Neuronal stem cell (in vitro differentiated cells): Measurements from ENCODE around the gene SLC12A7.
A peak's percentile ranks its signal among the peaks of the same experiment; 100 is the strongest.

ENCODE experiments used
- DNase-seq: peaks from one replicate; pipeline ENCODE4 v3.0.0-alpha.2; 2013; ENCODE audit warnings: low spot score
- H2AFZ ChIP-seq: one replicate; pipeline ENCODE4 v1.6.1; 2013; ENCODE audit warnings: mild to moderate bottlenecking, low read length, inconsistent platforms
- H2AK5ac ChIP-seq: 2 replicates; pipeline ENCODE4 v1.6.1; 2013; ENCODE audit warnings: low read depth, mild to moderate bottlenecking, inconsistent platforms, low read length, moderate library complexity, mixed read lengths
- H2BK120ac ChIP-seq: 2 replicates; pipeline ENCODE4 v1.6.1; 2013; ENCODE audit warnings: low read depth, mild to moderate bottlenecking, inconsistent platforms, low read length, moderate library complexity, mixed read lengths
- H2BK12ac ChIP-seq: one replicate; pipeline ENCODE4 v1.6.1; 2013; ENCODE audit warnings: low read length, inconsistent platforms
- H2BK15ac ChIP-seq: 2 replicates; pipeline ENCODE4 v1.6.1; 2013; ENCODE audit warnings: mild to moderate bottlenecking, low read length, inconsistent platforms, mixed read lengths
- H2BK5ac ChIP-seq: one replicate; pipeline ENCODE4 v1.6.1; 2013; ENCODE audit warnings: inconsistent platforms, mild to moderate bottlenecking, low read length, moderate library complexity
- H3K14ac ChIP-seq: one replicate; pipeline ENCODE4 v1.6.1; 2013; ENCODE audit warnings: low read length, inconsistent platforms
- H3K18ac ChIP-seq: 2 replicates; pipeline ENCODE4 v1.6.1; 2013; ENCODE audit warnings: low read length, inconsistent platforms
- H3K23ac ChIP-seq: 2 replicates; pipeline ENCODE4 v1.6.1; 2013; ENCODE audit warnings: low read depth, mild to moderate bottlenecking, mixed read lengths, low read length, inconsistent platforms; ENCODE audit not compliant: poor library complexity
- H3K27ac ChIP-seq: replicated peaks from 3 replicates; pipeline ENCODE4 v1.5.1; 2013; ENCODE audit warnings: low read length, inconsistent platforms
- H3K27me3 ChIP-seq, 3 experiments: 2 replicates each; pipeline ENCODE4 v1.6.1; 2013; ENCODE audit warnings: low read length in 3 of 3, mild to moderate bottlenecking in 2 of 3, inconsistent platforms in 1 of 3, low read depth in 1 of 3, mixed read lengths in 1 of 3, moderate library complexity in 1 of 3; ENCODE audit not compliant: control insufficient read depth in 3 of 3, insufficient read depth in 3 of 3
- H3K36me3 ChIP-seq, 2 donors: replicated peaks in 1 of 2; 2 replicates each; pipeline ENCODE4 v1.6.1; 2013; ENCODE audit warnings: low read length in 2 of 2; ENCODE audit not compliant: control insufficient read depth in 2 of 2, insufficient read depth in 2 of 2
- H3K4ac ChIP-seq: 2 replicates; pipeline ENCODE4 v1.6.1; 2013; ENCODE audit warnings: inconsistent platforms, mild to moderate bottlenecking, low read length, moderate library complexity
- H3K4me1 ChIP-seq, 2 donors: 1 replicate in 1 of 2; 2 replicates in 1 of 2; pipeline ENCODE4 v1.6.1; 2013; ENCODE audit warnings: low read length in 2 of 2, low read depth in 1 of 2; ENCODE audit not compliant: control insufficient read depth in 2 of 2, insufficient read depth in 1 of 2
- H3K4me2 ChIP-seq: one replicate; pipeline ENCODE4 v1.6.1; 2013; ENCODE audit warnings: mild to moderate bottlenecking, low read length, inconsistent platforms; ENCODE audit not compliant: insufficient read depth, poor library complexity, severe bottlenecking
- H3K4me3 ChIP-seq, 2 donors: 2 replicates each; pipeline ENCODE4 v1.5.1; 2013; ENCODE audit warnings: low read length in 2 of 2, mild to moderate bottlenecking in 2 of 2, inconsistent platforms in 1 of 2, moderate library complexity in 1 of 2
- H3K79me1 ChIP-seq: one replicate; pipeline ENCODE4 v1.6.1; 2013; ENCODE audit warnings: low read depth, mild to moderate bottlenecking, inconsistent platforms, low read length, moderate library complexity
- H3K9ac ChIP-seq: one replicate; pipeline ENCODE4 v1.6.1; 2013; ENCODE audit warnings: mild to moderate bottlenecking, low read depth, low read length, inconsistent platforms; ENCODE audit not compliant: poor library complexity
- H3K9me3 ChIP-seq, 2 donors: replicated peaks in 1 of 2; 2 replicates each; pipeline versions ENCODE3 to v1.6.1; 2013; ENCODE audit warnings: low read length in 2 of 2, mild to moderate bottlenecking in 2 of 2, inconsistent platforms in 1 of 2, low read depth in 1 of 2, mixed read lengths in 1 of 2, moderate library complexity in 1 of 2; ENCODE audit not compliant: control insufficient read depth in 2 of 2, insufficient read depth in 1 of 2
- H4K8ac ChIP-seq: one replicate; pipeline ENCODE4 v1.6.1; 2013; ENCODE audit warnings: low read depth, mild to moderate bottlenecking, inconsistent platforms, low read length, moderate library complexity
- H4K91ac ChIP-seq: one replicate; pipeline ENCODE4 v1.6.1; 2013; ENCODE audit warnings: low read length, low read depth, mild to moderate bottlenecking, inconsistent platforms; ENCODE audit not compliant: poor library complexity
- WGBS, 2 donors: extraction: QIAGEN DNeasy Blood & Tissue Kit; methylation state at CpG; one replicate each; pipeline ENCODE4 v1.1.7; 2013; ENCODE audit warnings: missing lambda C conversion rate in 2 of 2, mixed read lengths in 1 of 2; ENCODE audit not compliant: insufficient read length in 2 of 2, insufficient replicate concordance in 1 of 2; ENCODE audit errors: extremely low coverage in 2 of 2; 5-methylcytosine and 5-hydroxymethylcytosine counted together

SLC12A7 gene

DNA sequence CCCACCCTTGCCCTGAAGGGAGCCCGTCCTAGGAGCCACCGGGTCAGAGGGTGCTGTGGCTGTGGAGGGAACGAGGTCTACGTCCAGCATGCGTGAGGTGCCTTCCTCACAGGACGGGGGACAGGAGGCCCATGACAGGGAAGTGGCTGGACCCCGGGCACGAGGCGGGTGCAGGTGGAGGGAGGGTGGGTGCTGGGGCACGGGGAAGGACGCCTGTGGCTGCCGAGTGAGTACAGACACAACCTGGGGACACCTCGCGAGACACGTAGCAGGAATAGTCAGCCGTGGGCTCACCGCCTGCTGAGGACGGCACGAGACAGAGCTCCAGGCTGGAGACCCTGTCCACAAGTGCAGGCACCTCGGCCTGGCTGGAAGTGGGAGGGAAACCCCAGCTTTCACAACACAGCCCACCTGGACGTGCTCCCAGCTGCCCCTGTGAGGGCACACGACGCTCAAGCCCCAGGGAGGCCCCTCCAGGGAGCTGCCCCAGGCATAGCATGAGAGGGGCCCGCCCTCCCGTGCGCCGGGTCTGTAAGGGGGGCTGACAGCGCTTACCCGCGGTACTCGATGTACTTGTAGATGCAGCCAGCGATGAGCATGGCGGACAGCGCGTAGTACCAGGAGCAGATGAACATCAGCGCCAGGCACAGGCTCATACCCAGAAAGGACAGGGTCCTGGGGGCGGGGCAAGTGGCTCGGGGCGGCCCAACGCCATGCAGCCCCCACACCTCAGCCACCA, 36.9 kb downstream of the SLC12A7 start:
- Histone ChIP-seq H2BK12ac (peak overlapping the region; percentile 58), H3K36me3 (peaks cover 29 to 40% of the 10 kb centered on the region in 2 donors), H2BK5ac (peak overlapping the region; percentile 24), H2AFZ (no peak overlapping the region), H3K9ac (peak overlapping the region; percentile 44), H3K23ac (peak overlapping the region; percentile 43), H2BK15ac (no peak overlapping the region), H3K4me1 (no peaks in the 10 kb centered on the region), H3K4me3 (no peak overlapping the region), H3K14ac (peak overlapping the region; percentile 38), H4K91ac (no peak overlapping the region), H3K18ac (no peak overlapping the region), H3K79me1 (peaks cover 3% of the 10 kb centered on the region), H4K8ac (no peak overlapping the region), H3K27ac (no peak overlapping the region), H2BK120ac (no peak overlapping the region), H3K27me3 (no peaks in the 10 kb centered on the region), H3K9me3 (no peaks in the 10 kb centered on the region), H2AK5ac (no peak overlapping the region), H3K4me2 (no peak overlapping the region), H3K4ac (no peak overlapping the region)
- no CpG with 5 or more reads among the region's 40 CpGs for WGBS, 2 donors
- DNase-seq: no peak

DNA sequence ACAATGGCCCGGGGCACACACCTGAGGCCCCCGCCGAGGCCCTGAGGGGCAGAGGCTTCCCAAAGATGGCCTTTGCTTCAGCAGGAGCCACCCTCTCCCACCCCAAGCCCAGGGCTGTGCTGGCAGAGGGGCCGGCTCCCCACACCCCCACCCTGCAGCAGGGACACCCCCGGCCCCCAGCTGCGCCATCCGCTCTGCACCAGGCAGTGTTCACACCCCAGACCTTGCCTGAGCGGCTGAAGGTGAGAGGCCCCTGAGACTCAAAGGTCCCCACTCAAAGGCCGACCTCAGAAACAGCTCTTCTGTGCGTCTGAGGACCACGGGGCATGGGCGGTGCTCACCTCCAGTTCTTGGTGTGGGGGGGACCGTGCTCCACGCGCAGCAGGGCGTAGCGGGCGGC, 37.6 kb downstream of the SLC12A7 start:
- peak overlapping the region; percentile 43 for H3K23ac ChIP-seq
- H3K4me2 ChIP-seq: no peak overlapping the region
- H4K8ac ChIP-seq: no peak overlapping the region
- H3K79me1 ChIP-seq: peaks cover 1% of the 10 kb centered on the region
- H3K4me3 ChIP-seq: no peak overlapping the region
- H3K4me1 ChIP-seq: no peaks in the 10 kb centered on the region
- no peak overlapping the region for H2BK15ac ChIP-seq
- no peak overlapping the region for H2AK5ac ChIP-seq
- no peak overlapping the region for H3K14ac ChIP-seq
- no peaks in the 10 kb centered on the region for H3K9me3 ChIP-seq
- H3K27ac ChIP-seq: no peak overlapping the region
- no CpG with 5 or more reads among the region's 18 CpGs for WGBS, 2 donors
- no peak overlapping the region for H2AFZ ChIP-seq
- peaks cover 27 to 33% of the 10 kb centered on the region in 2 donors for H3K36me3 ChIP-seq
- no peak for DNase-seq
- H3K9ac ChIP-seq: no peak overlapping the region
- no peak overlapping the region for H2BK120ac ChIP-seq
- H4K91ac ChIP-seq: no peak overlapping the region
- H2BK12ac ChIP-seq: no peak overlapping the region
- peak overlapping the region; percentile 24 for H2BK5ac ChIP-seq
- H3K18ac ChIP-seq: no peak overlapping the region
- no peak overlapping the region for H3K4ac ChIP-seq
- H3K27me3 ChIP-seq: no peaks in the 10 kb centered on the region

DNA sequence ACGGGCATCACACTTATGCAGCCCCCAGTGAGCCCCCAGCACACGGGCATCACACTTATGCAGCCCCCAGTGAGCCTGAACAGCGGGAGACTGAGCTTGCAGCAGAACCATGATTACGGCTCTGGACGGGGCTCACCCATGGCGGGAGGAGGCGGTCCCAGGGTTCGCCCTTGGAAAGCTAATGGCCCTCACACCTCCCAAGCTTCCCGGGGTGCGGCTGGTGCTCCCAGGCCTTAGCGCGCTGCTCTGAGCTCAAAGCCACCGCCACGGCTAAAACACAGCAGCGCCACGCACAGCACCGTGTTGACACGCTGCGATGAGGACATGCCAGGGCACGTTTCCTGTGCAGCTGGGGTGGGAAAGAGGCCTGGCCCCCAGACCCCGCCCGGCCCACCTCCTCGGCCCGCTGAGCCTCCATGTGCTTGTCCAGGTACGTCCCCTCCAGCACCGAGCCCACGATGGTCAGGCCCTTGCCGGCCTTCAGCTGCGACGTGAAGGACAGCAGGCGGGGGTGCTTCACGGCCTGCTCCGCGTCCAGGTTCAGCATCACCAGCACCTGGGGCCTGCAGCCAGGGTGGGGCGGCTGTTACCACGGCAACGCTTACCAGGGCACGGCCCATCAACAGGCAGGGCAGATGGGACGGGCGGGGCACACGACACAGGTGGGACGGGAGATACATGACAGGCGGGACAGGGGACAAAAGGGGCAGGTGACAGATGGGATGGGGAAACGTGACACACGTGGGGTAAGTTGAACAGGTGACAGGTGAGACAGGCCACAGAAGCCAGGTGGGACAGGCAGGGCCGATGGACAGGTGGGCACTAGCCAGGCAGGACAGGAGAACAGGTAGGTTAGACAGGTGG, 38.4 kb downstream of the SLC12A7 start:
- no CpG with 5 or more reads among the region's 46 CpGs for WGBS, 2 donors
- H3K4ac ChIP-seq: peak overlapping the region; percentile 97
- peak overlapping the region; percentile 2 for H3K23ac ChIP-seq
- H3K4me1 ChIP-seq: peaks cover 0 to 2% of the 10 kb centered on the region in 2 donors
- H2AFZ ChIP-seq: no peak overlapping the region
- peak overlapping the region; percentile 63 for H2AK5ac ChIP-seq
- H2BK12ac ChIP-seq: peak overlapping the region; percentile 41
- no peak overlapping the region for H4K91ac ChIP-seq
- no peak for DNase-seq
- H3K18ac ChIP-seq: peak overlapping the region; percentile 71
- no peaks in the 10 kb centered on the region for H3K27me3 ChIP-seq
- H3K14ac ChIP-seq: peak overlapping the region; percentile 56
- no peak overlapping the region for H2BK120ac ChIP-seq
- peak overlapping the region; percentile 35 for H2BK5ac ChIP-seq
- no peak overlapping the region for H3K4me2 ChIP-seq
- H4K8ac ChIP-seq: peak overlapping the region; percentile 43
- peaks cover 8% of the 10 kb centered on the region for H3K79me1 ChIP-seq
- peaks cover 0 to 2% of the 10 kb centered on the region in 2 donors for H3K9me3 ChIP-seq
- H2BK15ac ChIP-seq: no peak overlapping the region
- H3K4me3 ChIP-seq: peak overlapping the region in 1 of 2 donors; percentile 58
- peaks cover 24 to 27% of the 10 kb centered on the region in 2 donors for H3K36me3 ChIP-seq
- H3K9ac ChIP-seq: peak overlapping the region; percentile 60
- peak overlapping the region; percentile 39 for H3K27ac ChIP-seq

DNA sequence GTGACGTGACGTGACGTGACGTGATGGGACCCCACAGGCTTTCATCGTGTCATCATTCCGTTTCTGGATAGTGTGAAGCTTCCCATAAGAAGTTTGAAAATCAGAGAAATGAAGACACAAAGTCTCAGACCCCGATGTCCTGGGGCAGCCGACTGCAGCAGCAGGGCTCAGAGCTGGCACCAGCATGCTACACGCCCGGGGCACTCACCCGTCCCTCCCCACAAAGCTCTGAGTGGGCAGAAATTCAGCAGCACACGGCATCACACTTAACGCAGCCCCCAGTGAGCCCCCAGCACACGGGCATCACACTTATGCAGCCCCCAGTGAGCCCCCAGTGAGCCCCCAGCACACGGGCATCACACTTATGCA, 42.2 kb downstream of the SLC12A7 start:
- H3K9me3 ChIP-seq: peaks cover 0 to 2% of the 10 kb centered on the region in 2 donors
- no peak overlapping the region for H2BK120ac ChIP-seq
- no peak overlapping the region for H3K27ac ChIP-seq
- peaks cover 0 to 2% of the 10 kb centered on the region in 2 donors for H3K4me1 ChIP-seq
- peaks cover 16% of the 10 kb centered on the region for H3K79me1 ChIP-seq
- no peak overlapping the region for H3K4me2 ChIP-seq
- no peak overlapping the region for H3K18ac ChIP-seq
- no peak overlapping the region for H2BK5ac ChIP-seq
- no peak overlapping the region for H3K4me3 ChIP-seq
- H3K27me3 ChIP-seq: no peaks in the 10 kb centered on the region
- H3K23ac ChIP-seq: peak overlapping the region; percentile 96
- DNase-seq: no peak
- no peak overlapping the region for H3K14ac ChIP-seq
- peaks cover 12 to 16% of the 10 kb centered on the region in 2 donors for H3K36me3 ChIP-seq
- no peak overlapping the region for H4K8ac ChIP-seq
- H2AFZ ChIP-seq: no peak overlapping the region
- H2BK12ac ChIP-seq: no peak overlapping the region
- no peak overlapping the region for H3K9ac ChIP-seq
- no peak overlapping the region for H2AK5ac ChIP-seq
- H3K4ac ChIP-seq: no peak overlapping the region
- no CpG with 5 or more reads among the region's 15 CpGs for WGBS, 2 donors
- H4K91ac ChIP-seq: no peak overlapping the region
- no peak overlapping the region for H2BK15ac ChIP-seq
